GM12891 (cell line): ENCODE measurements around the gene RAD50.

Source experiments
- POLR2A ChIP-seq: IDR thresholded peaks from 2 replicates; pipeline ENCODE4 v1.6.1; 2011; ENCODE audit warnings: low read depth, low read length, control low read depth
- POLR2AphosphoS5 ChIP-seq: IDR thresholded peaks from 2 replicates; pipeline ENCODE4 v1.6.1; 2011; ENCODE audit warnings: low read depth, low read length, control low read depth
- TAF1 ChIP-seq: IDR thresholded peaks from 2 replicates; pipeline ENCODE4 v1.6.1; 2011; ENCODE audit warnings: low read depth, low read length, control low read depth

DNA sequence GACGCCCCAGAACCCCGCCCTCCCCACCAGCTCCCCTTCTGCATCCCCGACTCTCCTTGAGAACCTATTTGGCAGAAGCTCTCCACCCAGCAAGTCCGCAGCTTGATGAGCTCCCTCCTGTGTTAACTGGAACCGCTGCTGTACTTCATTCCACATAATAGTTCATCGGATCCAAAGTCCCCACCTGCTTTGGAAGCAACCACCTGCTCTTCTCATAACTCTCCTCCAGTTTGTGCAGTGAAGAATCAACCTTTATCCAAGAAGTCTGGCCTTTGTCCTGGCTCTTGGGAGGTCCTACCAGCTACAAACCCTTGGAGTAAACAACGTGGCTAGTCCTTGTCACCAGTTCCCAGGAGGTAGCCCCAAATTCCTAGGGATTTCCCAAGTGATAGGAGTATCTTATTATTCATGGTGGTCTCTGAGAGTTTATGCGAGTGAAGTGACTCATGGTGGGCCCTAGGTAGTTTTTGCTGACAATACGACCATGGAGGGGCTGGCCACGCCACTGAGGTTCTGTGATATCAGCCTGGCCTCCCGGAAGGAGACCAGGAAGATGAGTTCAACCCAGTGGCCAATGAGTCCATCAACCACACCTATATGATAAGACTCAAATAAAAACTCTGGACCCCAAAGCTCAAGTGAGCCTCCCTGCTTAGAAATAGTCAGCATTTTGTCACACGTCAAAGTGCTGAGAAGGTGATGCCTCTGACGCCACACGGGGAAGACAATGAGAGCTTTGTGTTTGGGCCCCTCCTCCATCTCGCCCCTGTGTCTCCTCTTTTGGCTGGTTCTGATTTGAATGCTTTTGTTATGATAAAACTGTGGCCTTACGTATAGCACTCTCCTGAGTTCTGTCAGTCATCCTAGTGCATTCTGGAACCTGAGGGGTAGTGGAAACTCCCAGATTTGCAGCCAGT lies 113.4 kb downstream of the RAD50 start:
- TF ChIP-seq POLR2A (no peak), TAF1 (no peak), POLR2AphosphoS5 (no peak)
